Measurements from ENCODE around the gene DPY19L1.
"Not testable (repeated sequence)": the region's sequence is repeated elsewhere in the genome, so short reads cannot be mapped to it uniquely, and the experiment has no call there.

The DPY19L1 gene

GRCh38 chr7:34995757-34996156 lies 41.5 kb downstream of the DPY19L1 start:
- Histone ChIP-seq H2BK15ac (replicated peaks; ENCODE audit: low read depth) (no peak overlapping the region), H3K27ac (ENCODE audit: low read depth, low read length) (no peak overlapping the region), H4K8ac (ENCODE audit: low read depth, low read length) (no peak overlapping the region), H4K5ac (ENCODE audit: low read length) (no peak overlapping the region), H3K79me1 (ENCODE audit: low read length) (no peaks in the 10 kb centered on the region), H3K4me2 (ENCODE audit: low read length) (no peak overlapping the region), H2BK120ac (ENCODE audit: low read depth, low read length) (no peak overlapping the region), H2BK5ac (ENCODE audit: low read length) (no peak overlapping the region), H3K9ac (ENCODE audit: low read length) (no peak overlapping the region), H3K36me3 (ENCODE audit: control insufficient read depth, insufficient read depth, low read length) (no peaks in the 10 kb centered on the region), H2AK5ac (ENCODE audit: low read length) (no peak overlapping the region), H3K4me3 (ENCODE audit: low read length) (no peak overlapping the region), H3K4ac (ENCODE audit: low read depth, low read length) (no peak overlapping the region), H3K56ac (ENCODE audit: low read length) (no peak overlapping the region), H3K23ac (ENCODE audit: low read length) (no peak overlapping the region), H3K27me3 (ENCODE audit: insufficient read depth, low read length, poor library complexity) (no peaks in the 10 kb centered on the region), H3K4me1 (ENCODE audit: control insufficient read depth, low read depth, low read length) (no peaks in the 10 kb centered on the region), H3K79me2 (ENCODE audit: control insufficient read depth, insufficient read depth, low read length) (no peaks in the 10 kb centered on the region), H3K18ac (ENCODE audit: low read length) (no peak overlapping the region)
- DNase-seq, result peak; percentile 44
- no CpG with 5 or more reads among the region's 7 CpGs for WGBS (ENCODE audit: extremely low coverage, insufficient coverage, low lambda C conversion rate)

GRCh38 chr7:34991938-34992840 lies 45.1 kb downstream of the DPY19L1 start:
- Histone ChIP-seq H3K79me2 (ENCODE audit: control insufficient read depth, insufficient read depth, low read length) (no peaks in the 10 kb centered on the region), H2BK120ac (ENCODE audit: low read depth, low read length) (no peak overlapping the region), H4K5ac (ENCODE audit: low read length) (no peak overlapping the region), H3K4me1 (ENCODE audit: control insufficient read depth, low read depth, low read length) (no peaks in the 10 kb centered on the region), H3K4me3 (ENCODE audit: low read length) (no peak overlapping the region), H3K4ac (ENCODE audit: low read depth, low read length) (no peak overlapping the region), H2BK5ac (ENCODE audit: low read length) (no peak overlapping the region), H3K36me3 (ENCODE audit: control insufficient read depth, insufficient read depth, low read length) (no peaks in the 10 kb centered on the region), H3K79me1 (ENCODE audit: low read length) (no peaks in the 10 kb centered on the region), H3K27ac (ENCODE audit: low read depth, low read length) (no peak overlapping the region), H3K4me2 (ENCODE audit: low read length) (no peak overlapping the region), H3K18ac (ENCODE audit: low read length) (peak overlapping the region; percentile 12), H2AK5ac (ENCODE audit: low read length) (no peak overlapping the region), H2BK15ac (replicated peaks; ENCODE audit: low read depth) (no peak overlapping the region), H4K8ac (ENCODE audit: low read depth, low read length) (no peak overlapping the region), H3K27me3 (ENCODE audit: insufficient read depth, low read length, poor library complexity) (no peaks in the 10 kb centered on the region), H3K23ac (ENCODE audit: low read length) (no peak overlapping the region), H3K9ac (ENCODE audit: low read length) (no peak overlapping the region), H3K56ac (ENCODE audit: low read length) (no peak overlapping the region)
- no CpG with 5 or more reads among the region's 12 CpGs for WGBS (ENCODE audit: extremely low coverage, insufficient coverage, low lambda C conversion rate)
- DNase-seq, result no peak

DNA sequence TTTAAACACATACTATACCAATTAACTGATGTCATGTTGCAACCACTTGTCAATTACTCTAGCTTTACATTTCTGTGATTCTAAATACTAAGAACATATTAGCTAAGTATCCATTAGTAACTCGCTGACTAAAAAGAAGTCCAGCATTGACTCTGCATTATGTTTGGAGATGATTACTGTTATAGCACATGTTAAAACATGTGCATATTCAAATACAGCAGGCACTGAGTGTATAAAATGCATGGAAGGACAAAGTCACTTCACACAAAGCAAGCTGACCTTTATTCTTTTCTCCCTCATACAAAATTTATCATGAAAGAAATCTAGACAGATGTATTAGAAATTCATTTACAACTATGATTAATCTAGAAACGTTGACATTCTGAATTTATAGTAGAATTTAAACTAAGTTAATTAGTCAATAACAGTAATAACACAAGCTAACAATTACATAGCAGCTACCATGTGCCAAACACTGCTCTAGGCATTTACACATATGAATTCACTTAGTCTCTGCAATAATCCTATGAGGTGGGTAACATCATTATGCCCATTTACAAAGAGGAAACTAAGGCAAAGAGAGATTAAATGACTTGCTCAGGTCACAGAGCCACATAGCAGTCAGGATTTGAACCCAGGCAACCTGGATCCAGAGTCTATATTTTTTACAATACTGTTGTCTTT lies 48.7 kb downstream of the DPY19L1 start:
- H2BK15ac ChIP-seq (replicated peaks; ENCODE audit: low read depth); H3K4me3 ChIP-seq (ENCODE audit: low read length); H3K4ac ChIP-seq (ENCODE audit: low read depth, low read length); H3K79me1 ChIP-seq (ENCODE audit: low read length); H3K27ac ChIP-seq (ENCODE audit: low read depth, low read length); H3K23ac ChIP-seq (ENCODE audit: low read length); H4K8ac ChIP-seq (ENCODE audit: low read depth, low read length); H2AK5ac ChIP-seq (ENCODE audit: low read length); H2BK120ac ChIP-seq (ENCODE audit: low read depth, low read length); H3K36me3 ChIP-seq (ENCODE audit: control insufficient read depth, insufficient read depth, low read length); H3K79me2 ChIP-seq (ENCODE audit: control insufficient read depth, insufficient read depth, low read length); H2BK5ac ChIP-seq (ENCODE audit: low read length); H3K27me3 ChIP-seq (ENCODE audit: insufficient read depth, low read length, poor library complexity); H3K56ac ChIP-seq (ENCODE audit: low read length); H3K18ac ChIP-seq (ENCODE audit: low read length); H3K4me1 ChIP-seq (ENCODE audit: control insufficient read depth, low read depth, low read length); H4K5ac ChIP-seq (ENCODE audit: low read length); DNase-seq; H3K9ac ChIP-seq (ENCODE audit: low read length); H3K4me2 ChIP-seq (ENCODE audit: low read length): not testable (repeated sequence)
- WGBS (ENCODE audit: extremely low coverage, insufficient coverage, low lambda C conversion rate), result no CpG with 5 or more reads among the region's 2 CpGs

GRCh38 chr7:34985155-34985554 lies 52.1 kb downstream of the DPY19L1 start:
- H4K5ac ChIP-seq (ENCODE audit: low read length); H3K79me1 ChIP-seq (ENCODE audit: low read length); H3K79me2 ChIP-seq (ENCODE audit: control insufficient read depth, insufficient read depth, low read length); DNase-seq; H3K18ac ChIP-seq (ENCODE audit: low read length); H3K27me3 ChIP-seq (ENCODE audit: insufficient read depth, low read length, poor library complexity); H4K8ac ChIP-seq (ENCODE audit: low read depth, low read length); H3K4ac ChIP-seq (ENCODE audit: low read depth, low read length); H2AK5ac ChIP-seq (ENCODE audit: low read length); H2BK5ac ChIP-seq (ENCODE audit: low read length); H3K56ac ChIP-seq (ENCODE audit: low read length); H2BK120ac ChIP-seq (ENCODE audit: low read depth, low read length); H3K4me2 ChIP-seq (ENCODE audit: low read length); H3K9ac ChIP-seq (ENCODE audit: low read length); H3K23ac ChIP-seq (ENCODE audit: low read length); H3K4me1 ChIP-seq (ENCODE audit: control insufficient read depth, low read depth, low read length); H3K36me3 ChIP-seq (ENCODE audit: control insufficient read depth, insufficient read depth, low read length); H2BK15ac ChIP-seq (replicated peaks; ENCODE audit: low read depth); H3K4me3 ChIP-seq (ENCODE audit: low read length); H3K27ac ChIP-seq (ENCODE audit: low read depth, low read length): not testable (repeated sequence)
- WGBS (ENCODE audit: extremely low coverage, insufficient coverage, low lambda C conversion rate), result no CpG with 5 or more reads among the region's 3 CpGs

DNA sequence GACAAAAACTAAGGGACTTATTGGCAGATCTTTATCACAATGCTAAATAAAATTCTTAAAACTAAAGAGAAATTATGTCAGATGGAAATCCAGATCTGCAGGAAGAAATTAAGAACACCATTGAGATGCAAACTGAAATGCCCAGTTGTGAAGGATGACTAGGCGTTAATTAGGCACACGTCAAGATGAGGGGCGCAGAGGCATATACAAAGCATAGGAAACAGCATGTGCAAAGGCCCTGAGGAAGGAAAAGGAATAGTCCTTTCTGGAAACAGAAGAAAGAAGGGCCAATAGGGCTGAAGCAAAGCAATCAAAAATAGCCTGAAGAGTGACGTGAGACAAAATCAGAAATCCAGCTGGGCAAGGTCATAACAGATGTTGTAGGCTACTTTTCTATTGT lies 53.1 kb downstream of the DPY19L1 start:
- not testable (repeated sequence) for H4K5ac ChIP-seq (ENCODE audit: low read length); H2AK5ac ChIP-seq (ENCODE audit: low read length)

More for the DNA sequence above, 53.1 kb downstream of the DPY19L1 start:
- not testable (repeated sequence) for H3K4me2 ChIP-seq (ENCODE audit: low read length); H3K56ac ChIP-seq (ENCODE audit: low read length); H3K79me1 ChIP-seq (ENCODE audit: low read length); H3K27ac ChIP-seq (ENCODE audit: low read depth, low read length); H3K18ac ChIP-seq (ENCODE audit: low read length); H4K8ac ChIP-seq (ENCODE audit: low read depth, low read length); H2BK5ac ChIP-seq (ENCODE audit: low read length); H3K4ac ChIP-seq (ENCODE audit: low read depth, low read length); H3K36me3 ChIP-seq (ENCODE audit: control insufficient read depth, insufficient read depth, low read length); H3K23ac ChIP-seq (ENCODE audit: low read length); H3K27me3 ChIP-seq (ENCODE audit: insufficient read depth, low read length, poor library complexity); H3K79me2 ChIP-seq (ENCODE audit: control insufficient read depth, insufficient read depth, low read length); H3K4me3 ChIP-seq (ENCODE audit: low read length); H2BK120ac ChIP-seq (ENCODE audit: low read depth, low read length); H3K9ac ChIP-seq (ENCODE audit: low read length); H3K4me1 ChIP-seq (ENCODE audit: control insufficient read depth, low read depth, low read length); H2BK15ac ChIP-seq (replicated peaks; ENCODE audit: low read depth); DNase-seq
- WGBS (ENCODE audit: extremely low coverage, insufficient coverage, low lambda C conversion rate), result no CpG with 5 or more reads among the region's 4 CpGs

Measured in mesendoderm (in vitro differentiated cells).